Raji (cell line): ENCODE data around the gene SIGLEC14.

ENCODE experiments used
- POLR2A ChIP-seq: IDR thresholded peaks from 2 replicates; pipeline ENCODE4 v1.6.1; 2011; ENCODE audit warnings: low read depth, low read length, control low read depth; ENCODE audit not compliant: insufficient read depth

SIGLEC14 gene

GRCh38 chr19:51686171-51686570 lies 39.5 kb upstream of the SIGLEC14 start:
- TF ChIP-seq POLR2A, result no peak

DNA sequence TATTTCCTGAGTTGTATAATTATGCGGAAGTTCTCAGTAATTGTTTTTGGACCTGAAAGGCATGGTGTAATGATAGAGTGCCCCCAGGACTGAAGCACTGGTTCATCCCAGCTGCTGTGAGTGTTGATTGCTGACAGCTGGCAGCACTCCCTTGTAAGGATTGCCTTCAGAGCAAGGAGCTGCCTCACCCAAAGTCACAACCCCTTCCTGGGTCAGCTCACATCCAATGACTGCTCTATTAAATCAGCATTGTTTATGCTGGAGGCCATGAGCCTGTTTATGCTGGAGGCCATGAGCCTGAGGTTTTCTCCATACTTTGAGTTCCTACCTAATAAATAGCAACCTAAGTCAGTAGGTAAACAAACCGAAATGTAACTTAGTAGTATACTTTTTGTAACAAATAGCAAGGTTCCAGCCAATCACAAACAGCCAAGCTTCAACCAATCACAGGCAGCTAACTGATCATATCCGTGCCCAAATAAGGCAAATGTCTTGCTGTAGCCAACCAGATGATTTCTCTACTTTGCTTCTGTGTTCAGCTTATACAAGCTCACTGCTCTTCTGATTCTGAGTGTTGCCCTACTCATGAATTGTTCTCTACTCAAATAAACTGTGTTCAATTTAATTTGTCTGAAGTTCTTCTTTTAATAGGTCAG lies 34.8 kb upstream of the SIGLEC14 start:
- no peak for TF ChIP-seq POLR2A

- no peak for TF ChIP-seq POLR2A
Measured at GRCh38 chr19:51680474-51680873, 33.8 kb upstream of the SIGLEC14 start.

GRCh38 chr19:51676566-51677083 lies 30.0 kb upstream of the SIGLEC14 start:
- no peak for TF ChIP-seq POLR2A

- TF ChIP-seq POLR2A, result no peak
Measured at GRCh38 chr19:51668216-51668615, 21.6 kb upstream of the SIGLEC14 start.

DNA sequence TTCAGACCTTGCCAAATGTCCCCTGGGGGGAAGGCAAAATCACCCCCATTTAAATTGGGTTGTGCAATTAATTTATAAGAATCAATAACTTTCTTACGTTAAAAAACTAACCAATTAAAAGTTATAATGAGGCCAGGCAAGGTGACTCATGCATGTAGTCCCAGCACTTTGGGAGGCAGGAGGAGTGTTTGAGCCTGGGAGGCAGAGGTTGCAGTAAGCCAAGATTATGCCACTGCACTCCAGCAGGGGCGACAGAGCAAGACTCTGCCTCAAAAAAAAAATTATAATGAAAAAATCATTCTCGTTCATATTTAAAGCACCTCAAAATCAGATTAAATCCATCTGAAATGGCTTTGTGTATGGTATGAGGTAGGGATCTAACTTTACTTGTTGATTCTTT lies 18.4 kb upstream of the SIGLEC14 start:
- TF ChIP-seq POLR2A, result no peak

DNA sequence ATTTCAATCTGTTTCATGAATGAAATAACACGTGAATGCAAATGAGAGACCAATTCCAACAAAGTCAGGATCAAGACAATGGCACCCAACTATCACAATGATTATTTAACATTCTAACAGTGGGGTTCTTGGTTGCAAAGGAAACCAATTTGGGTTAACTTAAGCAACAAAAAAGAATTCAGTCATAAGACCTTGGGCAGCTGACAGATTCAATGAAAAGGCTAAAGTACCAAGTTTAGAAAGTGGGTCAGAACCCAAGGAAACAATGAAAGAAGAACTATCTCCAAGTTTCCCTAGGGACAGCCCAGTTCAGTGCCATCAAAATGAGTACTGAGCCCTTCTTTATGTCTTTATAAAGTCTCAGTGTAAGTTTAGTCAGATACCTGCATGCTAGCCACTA lies 17.5 kb upstream of the SIGLEC14 start:
- no peak for TF ChIP-seq POLR2A

DNA sequence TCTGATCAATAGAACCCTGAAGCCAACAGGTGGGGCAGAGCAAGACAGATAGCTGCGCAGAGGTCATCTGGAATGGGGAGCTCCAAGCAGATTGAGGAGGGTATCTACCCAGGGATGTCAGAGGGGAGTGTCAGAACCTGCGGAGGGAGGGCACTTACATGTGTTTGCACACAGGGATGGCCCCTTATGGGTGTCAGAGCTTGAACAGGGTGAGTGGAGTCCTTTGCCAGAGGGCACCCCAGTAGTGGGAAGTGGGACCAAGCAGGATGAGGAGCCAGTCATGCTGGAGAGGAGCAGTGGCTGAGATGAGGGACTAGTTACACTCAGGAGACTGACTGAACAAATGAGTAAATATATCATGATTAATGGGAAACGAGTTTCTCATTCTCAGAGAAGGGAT lies 17.0 kb upstream of the SIGLEC14 start:
- TF ChIP-seq POLR2A, result no peak

GRCh38 chr19:51660975-51661600 lies 14.5 kb upstream of the SIGLEC14 start:
- no peak for TF ChIP-seq POLR2A

- TF ChIP-seq POLR2A, result no peak
Measured at GRCh38 chr19:51654783-51655182, 8.2 kb upstream of the SIGLEC14 start.

DNA sequence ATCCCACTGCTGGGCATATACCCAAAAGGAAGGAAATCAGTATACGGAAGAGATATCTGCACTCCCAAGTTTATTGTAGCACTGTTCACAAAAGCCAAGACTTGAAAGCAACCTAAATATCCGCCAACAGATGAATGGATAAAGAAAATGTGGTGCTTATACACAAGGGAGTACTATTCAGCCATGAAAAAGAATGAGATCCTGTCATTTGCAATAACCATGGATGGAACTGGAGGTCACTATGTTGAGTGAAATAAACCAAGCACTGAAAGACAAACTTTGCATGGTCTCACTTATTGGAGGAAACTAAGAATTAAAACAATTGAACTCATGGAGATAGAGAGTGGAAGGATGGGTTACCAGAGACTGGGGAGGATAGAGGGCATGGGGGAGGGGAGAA lies 6.5 kb upstream of the SIGLEC14 start:
- no peak for TF ChIP-seq POLR2A

DNA sequence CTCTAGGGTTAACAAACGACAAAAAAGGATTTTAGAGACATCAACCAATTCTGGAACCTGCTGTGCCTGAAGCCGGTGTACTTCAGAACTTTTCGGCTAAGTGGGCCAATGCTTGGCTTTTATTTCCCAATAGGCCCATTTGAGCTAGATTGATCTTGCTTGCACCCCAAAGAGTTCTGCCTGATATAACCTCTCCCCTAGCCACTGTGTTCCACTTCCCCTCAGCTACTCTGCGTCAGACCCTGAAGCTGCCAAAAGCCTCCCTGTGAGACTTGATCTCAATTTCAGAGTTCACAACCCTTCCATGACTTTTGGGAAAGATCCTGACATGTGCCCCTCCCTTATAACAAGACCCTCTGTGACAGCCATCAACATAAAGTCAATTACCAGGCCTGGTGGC lies 5.6 kb upstream of the SIGLEC14 start:
- TF ChIP-seq POLR2A, result no peak

DNA sequence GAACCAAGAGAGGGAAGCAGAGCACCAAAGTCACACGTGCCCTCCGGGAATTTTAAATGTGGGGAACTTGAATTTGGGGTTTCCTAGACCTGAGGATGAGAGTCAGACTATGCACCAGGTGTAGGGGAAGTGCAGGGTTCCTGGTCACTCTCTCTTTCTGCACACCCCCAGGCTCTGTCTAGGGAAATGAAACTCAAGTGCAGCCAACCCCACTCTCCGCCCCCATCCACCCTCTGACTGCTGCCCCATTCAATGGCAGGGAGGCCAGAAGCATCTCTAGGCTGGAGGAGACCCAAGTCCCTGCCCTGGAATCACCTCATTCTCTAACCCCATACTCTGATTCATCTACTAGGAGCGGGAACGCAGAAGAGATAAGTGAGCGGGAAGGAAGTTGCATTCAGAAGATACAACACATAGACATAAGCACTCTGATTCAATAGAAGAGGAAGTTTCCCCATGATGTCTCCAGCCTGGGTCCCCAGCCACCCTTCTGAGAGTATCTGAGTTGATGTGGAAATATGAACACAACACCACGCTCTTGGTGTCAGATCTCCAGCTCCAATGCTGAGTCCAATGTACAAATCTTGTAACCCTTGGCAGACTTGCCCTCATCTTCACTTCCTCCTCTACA lies 4.7 kb upstream of the SIGLEC14 start:
- TF ChIP-seq POLR2A, result no peak

DNA sequence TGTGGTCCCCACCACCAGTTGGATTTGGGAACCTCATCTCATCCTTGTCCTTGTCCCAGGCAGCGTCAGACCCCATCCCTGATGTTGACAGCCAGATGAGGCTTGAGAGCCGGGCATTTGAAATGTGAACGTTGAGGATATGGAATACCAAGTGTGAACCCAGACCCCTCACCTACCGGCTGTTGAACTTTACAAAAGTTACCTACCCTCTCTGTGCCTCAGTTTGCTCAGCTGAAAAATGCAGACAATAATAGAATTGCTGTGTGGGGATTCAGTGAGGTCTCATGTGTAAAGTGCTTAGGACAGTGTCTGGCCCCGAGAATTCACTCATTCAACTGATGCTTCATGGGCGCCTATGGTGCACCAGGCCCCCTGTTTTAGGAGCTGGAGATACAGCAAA lies 693 bp upstream of the SIGLEC14 start:
- TF ChIP-seq POLR2A, result no peak

- no peak for TF ChIP-seq POLR2A
Measured at GRCh38 chr19:51644636-51645271, 1.9 kb downstream of the SIGLEC14 start.

DNA sequence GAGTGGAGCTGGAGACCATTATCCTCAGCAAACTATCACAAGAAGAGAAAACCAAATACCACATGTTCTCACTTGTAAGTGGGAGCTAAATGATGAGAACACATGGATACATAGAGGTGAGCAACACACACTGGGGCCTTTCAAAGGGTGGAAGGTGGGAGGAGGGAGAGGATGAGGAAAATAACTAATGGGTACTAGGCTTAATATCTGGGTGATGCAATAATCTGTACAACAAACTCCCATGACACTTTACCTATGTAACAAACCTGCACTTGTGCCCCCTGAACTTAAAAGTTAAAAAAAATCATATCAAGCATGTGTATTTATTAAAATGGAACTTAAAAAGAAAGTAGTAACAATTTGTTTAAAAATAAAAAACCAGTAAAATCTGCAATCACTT lies 5.0 kb downstream of the SIGLEC14 start:
- no peak for TF ChIP-seq POLR2A
